OCI-LY3 (cell line): Measurements from ENCODE around the gene TMX3.
A peak's percentile ranks its signal among the peaks of the same experiment; 100 is the strongest.

ENCODE experiments used
- H2AFZ ChIP-seq: fragments of 200-600, 300-600 bp; shearing (Covaris generic); 2 replicates; pipeline ENCODE4 v1.6.0; 2014; ENCODE audit warnings: antibody characterized with exemption, low read depth, low read length
- H3K27ac ChIP-seq: fragments of 200-600, 300-600 bp; sonication (generic); 2 replicates; pipeline ENCODE4 v1.5.1; 2014; ENCODE audit warnings: mild to moderate bottlenecking, low read length, moderate library complexity, mixed read lengths
- H3K27me3 ChIP-seq: fragments of 200-600, 300-600 bp; sonication (generic); 2 replicates; pipeline ENCODE4 v1.6.1; 2014; ENCODE audit warnings: low read depth, low read length, mixed read lengths
- H3K36me3 ChIP-seq: fragments of 200-600, 300-600 bp; sonication (generic); replicated peaks from 2 replicates; pipeline ENCODE3; 2014; ENCODE audit warnings: low read depth, low read length, mixed read lengths
- H3K4me1 ChIP-seq: fragments of 300-600, 200-600 bp; sonication (generic); 2 replicates; pipeline ENCODE4 v1.6.1; 2014; ENCODE audit warnings: low read length, mixed read lengths
- H3K4me2 ChIP-seq: fragments of 200-600, 300-600 bp; sonication (generic); 2 replicates; pipeline ENCODE4 v1.6.1; 2014; ENCODE audit warnings: low read length, mixed read lengths
- H3K4me3 ChIP-seq: fragments of 300-600, 200-600 bp; sonication (generic); 2 replicates; pipeline ENCODE4 v1.5.1; 2014; ENCODE audit warnings: antibody characterized with exemption, mild to moderate bottlenecking, low read length, moderate library complexity
- H3K79me2 ChIP-seq: fragments of 300-600, 200-600 bp; shearing (Covaris generic); 2 replicates; pipeline ENCODE4 v1.6.1; 2014; ENCODE audit warnings: mild to moderate bottlenecking, low read length, mixed read lengths
- H3K9ac ChIP-seq: fragments of 300-600, 200-600 bp; shearing (Covaris generic); 2 replicates; pipeline ENCODE4 v1.6.0; 2014; ENCODE audit warnings: mild to moderate bottlenecking, low read length, moderate library complexity
- H3K9me3 ChIP-seq: fragments of 200-600, 300-600 bp; shearing (Covaris generic); 2 replicates; pipeline ENCODE4 v1.6.1; 2014; ENCODE audit warnings: low read length, mixed read lengths; ENCODE audit not compliant: insufficient read depth
- H4K20me1 ChIP-seq: fragments of 200-600, 300-600 bp; sonication (generic); 2 replicates; pipeline ENCODE4 v1.6.1; 2016; ENCODE audit warnings: low read length, mixed read lengths; ENCODE audit not compliant: insufficient read depth
- CTCF ChIP-seq: fragments of 200-600, 300-600 bp; sonication (generic); IDR thresholded peaks from 2 replicates; pipeline ENCODE4 v1.5.1; 2014; ENCODE audit warnings: antibody characterized with exemption, low read length, low read depth
- EZH2phosphoT487 ChIP-seq: fragments of 200-600 bp; shearing (Covaris generic); IDR thresholded peaks from 2 replicates; pipeline ENCODE4 v1.6.1; 2018; ENCODE audit warnings: antibody characterized with exemption, mixed run types, low read depth

Gene TMX3

GRCh38 chr18:68714712-68715496, at the start of gene TMX3:
TMX3 (minus strand) TSS chr18:68715108; CDS start chr18:68714981, 127 bp downstream.
- H3K9me3 ChIP-seq = no peaks in the 10 kb centered on the region
- H3K4me1 ChIP-seq = peaks cover 12% of the 10 kb centered on the region
- H3K27me3 ChIP-seq = no peaks in the 10 kb centered on the region
- peaks cover 48% of the 10 kb centered on the region for H3K79me2 ChIP-seq
- peaks cover 38% of the 10 kb centered on the region for H3K36me3 ChIP-seq
- no peak for TF ChIP-seq EZH2phosphoT487
- no peak for TF ChIP-seq CTCF
- peaks cover 5% of the 10 kb centered on the region; the same call in 1 of the 2 replicates for H4K20me1 ChIP-seq
- peak within 1 kb of the TSS; percentile 79 for H3K9ac ChIP-seq
- peak within 1 kb of the TSS; percentile 51 for H3K27ac ChIP-seq
- peak within 1 kb of the TSS; percentile 85 for H3K4me2 ChIP-seq
- H2AFZ ChIP-seq = peak within 1 kb of the TSS; percentile 96
- peak within 1 kb of the TSS; percentile 84 for H3K4me3 ChIP-seq

GRCh38 chr18:68764016-68764415, 49.1 kb upstream of the TMX3 start:
- Histone ChIP-seq H2AFZ (no peak overlapping the region), H3K36me3 (no peaks in the 10 kb centered on the region), H3K9ac (no peak overlapping the region), H3K27me3 (no peaks in the 10 kb centered on the region), H3K4me2 (no peak overlapping the region), H3K4me3 (no peak overlapping the region), H3K27ac (no peak overlapping the region), H3K4me1 (no peaks in the 10 kb centered on the region), H3K79me2 (no peaks in the 10 kb centered on the region), H4K20me1 (no peaks in the 10 kb centered on the region), H3K9me3 (peaks cover 3% of the 10 kb centered on the region; the same call in 1 of the 2 replicates)
- TF ChIP-seq EZH2phosphoT487 (no peak), CTCF (no peak)

GRCh38 chr18:68763083-68763482, 48.2 kb upstream of the TMX3 start:
- no peaks in the 10 kb centered on the region for H3K79me2 ChIP-seq
- H3K36me3 ChIP-seq = no peaks in the 10 kb centered on the region
- no peak overlapping the region for H2AFZ ChIP-seq
- peaks cover 10% of the 10 kb centered on the region; the same call in 1 of the 2 replicates for H3K9me3 ChIP-seq
- H3K4me2 ChIP-seq = no peak overlapping the region
- H3K27ac ChIP-seq = no peak overlapping the region
- H3K4me1 ChIP-seq = no peaks in the 10 kb centered on the region
- H3K4me3 ChIP-seq = no peak overlapping the region
- no peaks in the 10 kb centered on the region for H4K20me1 ChIP-seq
- no peaks in the 10 kb centered on the region for H3K27me3 ChIP-seq
- H3K9ac ChIP-seq = no peak overlapping the region
- TF ChIP-seq CTCF = no peak
- no peak for TF ChIP-seq EZH2phosphoT487

GRCh38 chr18:68759308-68759707, 44.4 kb upstream of the TMX3 start:
- Histone ChIP-seq H3K9me3 (peaks cover 10% of the 10 kb centered on the region; the same call in 1 of the 2 replicates), H3K79me2 (no peaks in the 10 kb centered on the region), H3K27me3 (no peaks in the 10 kb centered on the region), H3K9ac (no peak overlapping the region), H2AFZ (no peak overlapping the region), H4K20me1 (no peaks in the 10 kb centered on the region), H3K4me2 (no peak overlapping the region), H3K27ac (no peak overlapping the region), H3K4me3 (no peak overlapping the region), H3K4me1 (no peaks in the 10 kb centered on the region), H3K36me3 (no peaks in the 10 kb centered on the region)
- TF ChIP-seq EZH2phosphoT487 (no peak), CTCF (no peak)
